ENCODE measurements around the gene GNA14. TPM values are rescaled to one million over a fixed set of nuclear protein-coding genes. Genes with fewer than 3 reads are reported as not detected.

Gene GNA14
- total RNA-seq, 1 experiment from 2014 or later, result 1.2 TPM

- Histone ChIP-seq H3K27ac (ENCODE audit: low read length) (no peak overlapping the region), H2AFZ (ENCODE audit: low read length) (no peak overlapping the region), H4K20me1 (ENCODE audit: low read length) (no peaks in the 10 kb centered on the region), H3K9me2 (replicated peaks; ENCODE audit: low read length) (no peaks in the 10 kb centered on the region), H3K4me1 (ENCODE audit: insufficient read depth, low read length) (no peaks in the 10 kb centered on the region), H3K36me3 (ENCODE audit: low read depth, low read length) (no peaks in the 10 kb centered on the region), H3K9me3 (ENCODE audit: low read length) (no peaks in the 10 kb centered on the region), H3K79me2 (ENCODE audit: low read length) (no peaks in the 10 kb centered on the region), H3K9ac (ENCODE audit: low read length) (no peak overlapping the region), H3K4me3 (ENCODE audit: low read length) (no peak overlapping the region), H3F3A (ENCODE audit: low read length, unreplicated experiment) (no peaks in the 10 kb centered on the region), H3K4me2 (ENCODE audit: low read length) (no peak overlapping the region), H3K27me3 (ENCODE audit: low read length) (no peaks in the 10 kb centered on the region)
- CTCF ChIA-PET, result no interaction called here
- POLR2A ChIA-PET (ENCODE audit: unreplicated experiment), result no interaction called here
- no TSS peak for BruUV-seq (replicated peaks)
- intact Hi-C loops (cut with micrococcal nuclease), result no loop called here
- TF ChIP-seq, protein P1, sequence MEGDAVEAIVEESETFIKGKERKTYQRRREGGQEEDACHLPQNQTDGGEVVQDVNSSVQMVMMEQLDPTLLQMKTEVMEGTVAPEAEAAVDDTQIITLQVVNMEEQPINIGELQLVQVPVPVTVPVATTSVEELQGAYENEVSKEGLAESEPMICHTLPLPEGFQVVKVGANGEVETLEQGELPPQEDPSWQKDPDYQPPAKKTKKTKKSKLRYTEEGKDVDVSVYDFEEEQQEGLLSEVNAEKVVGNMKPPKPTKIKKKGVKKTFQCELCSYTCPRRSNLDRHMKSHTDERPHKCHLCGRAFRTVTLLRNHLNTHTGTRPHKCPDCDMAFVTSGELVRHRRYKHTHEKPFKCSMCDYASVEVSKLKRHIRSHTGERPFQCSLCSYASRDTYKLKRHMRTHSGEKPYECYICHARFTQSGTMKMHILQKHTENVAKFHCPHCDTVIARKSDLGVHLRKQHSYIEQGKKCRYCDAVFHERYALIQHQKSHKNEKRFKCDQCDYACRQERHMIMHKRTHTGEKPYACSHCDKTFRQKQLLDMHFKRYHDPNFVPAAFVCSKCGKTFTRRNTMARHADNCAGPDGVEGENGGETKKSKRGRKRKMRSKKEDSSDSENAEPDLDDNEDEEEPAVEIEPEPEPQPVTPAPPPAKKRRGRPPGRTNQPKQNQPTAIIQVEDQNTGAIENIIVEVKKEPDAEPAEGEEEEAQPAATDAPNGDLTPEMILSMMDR (conservative IDR thresholded peaks at IDR 0.05; ENCODE audit: low read depth, low read length), result no peak
- TF ChIP-seq EZH2 (IDR thresholded peaks at IDR 0.05; ENCODE audit: low read length, unreplicated experiment) (no peak), EZH2phosphoT487 (IDR thresholded peaks at IDR 0.05; ENCODE audit: borderline replicate concordance, low read length) (no peak)
- DNase-seq, result no peak
- no peak for ATAC-seq
Observed at GRCh38 chr9:77392328-77392727, 255.8 kb downstream of the GNA14 start.

- Histone ChIP-seq H3K9me2 (replicated peaks; ENCODE audit: low read length) (no peaks in the 10 kb centered on the region), H2AFZ (ENCODE audit: low read length) (no peak overlapping the region), H3K27ac (ENCODE audit: low read length) (no peak overlapping the region), H3K4me1 (ENCODE audit: insufficient read depth, low read length) (no peaks in the 10 kb centered on the region), H3F3A (ENCODE audit: low read length, unreplicated experiment) (no peaks in the 10 kb centered on the region), H3K4me2 (ENCODE audit: low read length) (no peak overlapping the region), H3K79me2 (ENCODE audit: low read length) (no peaks in the 10 kb centered on the region), H3K27me3 (ENCODE audit: low read length) (no peaks in the 10 kb centered on the region), H4K20me1 (ENCODE audit: low read length) (no peaks in the 10 kb centered on the region), H3K36me3 (ENCODE audit: low read depth, low read length) (no peaks in the 10 kb centered on the region), H3K4me3 (ENCODE audit: low read length) (no peak overlapping the region), H3K9me3 (ENCODE audit: low read length) (no peaks in the 10 kb centered on the region), H3K9ac (ENCODE audit: low read length) (no peak overlapping the region)
- ATAC-seq (no peak), DNase-seq (no peak)
- intact Hi-C loops (cut with micrococcal nuclease), result no loop called here
- POLR2A ChIA-PET (ENCODE audit: unreplicated experiment), result no interaction called here
- BruUV-seq (replicated peaks), result no TSS peak
- TF ChIP-seq, protein P1 (conservative IDR thresholded peaks at IDR 0.05; ENCODE audit: low read depth, low read length), result no peak
- TF ChIP-seq EZH2 (IDR thresholded peaks at IDR 0.05; ENCODE audit: low read length, unreplicated experiment) (no peak), EZH2phosphoT487 (IDR thresholded peaks at IDR 0.05; ENCODE audit: borderline replicate concordance, low read length) (no peak)
- CTCF ChIA-PET, result no interaction called here
Observed at GRCh38 chr9:77391834-77392233, 256.3 kb downstream of the GNA14 start.

DNA sequence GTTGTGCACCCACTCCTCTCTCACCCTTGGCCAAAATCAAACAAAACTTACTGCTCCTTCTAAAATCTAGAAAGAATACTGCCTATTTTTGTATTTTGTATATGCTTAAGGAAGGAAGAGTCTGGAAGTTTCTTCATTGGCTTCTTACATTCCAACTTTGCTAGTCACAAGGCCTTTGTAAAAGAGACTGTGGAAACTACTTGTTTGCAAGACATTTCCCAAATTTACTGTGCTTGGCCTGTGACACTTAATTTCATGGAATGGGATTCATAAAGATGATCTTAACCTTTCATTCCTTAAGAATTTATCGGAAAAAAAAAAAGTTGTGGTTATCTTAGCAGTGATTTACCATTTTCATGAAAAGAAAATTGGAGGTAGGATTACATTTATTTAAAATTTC lies 261.9 kb downstream of the GNA14 start:
- no TSS peak for BruUV-seq (replicated peaks)
- POLR2A ChIA-PET (ENCODE audit: unreplicated experiment), result interaction anchor here (0.6 kb wide), 1 partner anchor 18 kb away, joined by 7 read pairs; no protein-coding TSS in a partner anchor
- TF ChIP-seq, protein P1 (conservative IDR thresholded peaks at IDR 0.05; ENCODE audit: low read depth, low read length), result no peak
- TF ChIP-seq EZH2 (IDR thresholded peaks at IDR 0.05; ENCODE audit: low read length, unreplicated experiment), result no peak
- no peak for TF ChIP-seq EZH2phosphoT487 (IDR thresholded peaks at IDR 0.05; ENCODE audit: borderline replicate concordance, low read length)
- Histone ChIP-seq H2AFZ (ENCODE audit: low read length) (no peak overlapping the region), H4K20me1 (ENCODE audit: low read length) (no peaks in the 10 kb centered on the region), H3K9ac (ENCODE audit: low read length) (no peak overlapping the region), H3K9me2 (replicated peaks; ENCODE audit: low read length) (no peaks in the 10 kb centered on the region), H3K27ac (ENCODE audit: low read length) (no peak overlapping the region), H3K4me3 (ENCODE audit: low read length) (no peak overlapping the region), H3F3A (ENCODE audit: low read length, unreplicated experiment) (no peaks in the 10 kb centered on the region), H3K36me3 (ENCODE audit: low read depth, low read length) (no peaks in the 10 kb centered on the region; the same call in 1 of the 2 replicates), H3K27me3 (ENCODE audit: low read length) (no peaks in the 10 kb centered on the region), H3K9me3 (ENCODE audit: low read length) (no peaks in the 10 kb centered on the region), H3K79me2 (ENCODE audit: low read length) (no peaks in the 10 kb centered on the region), H3K4me1 (ENCODE audit: insufficient read depth, low read length) (peaks cover 16% of the 10 kb centered on the region), H3K4me2 (ENCODE audit: low read length) (no peak overlapping the region)
- ATAC-seq, result no peak
- intact Hi-C loops (cut with micrococcal nuclease), result no loop called here
- CTCF ChIA-PET, result no interaction called here
- DNase-seq, result no peak

Data from PC-3 (cell line).